GM18517 (cell line): Measurements from ENCODE around the gene VWA8.
"Not testable (repeated sequence)": the region's sequence is repeated elsewhere in the genome, so short reads cannot be mapped to it uniquely, and the experiment has no call there.

Source experiments
- ATAC-seq: cut with Tn5 transposase; IDR thresholded peaks from one replicate; pipeline ENCODE4 v1.9.1; 2021; ENCODE audit warnings: mild to moderate bottlenecking, moderate library complexity; ENCODE audit not compliant: unreplicated experiment

VWA8 gene

DNA sequence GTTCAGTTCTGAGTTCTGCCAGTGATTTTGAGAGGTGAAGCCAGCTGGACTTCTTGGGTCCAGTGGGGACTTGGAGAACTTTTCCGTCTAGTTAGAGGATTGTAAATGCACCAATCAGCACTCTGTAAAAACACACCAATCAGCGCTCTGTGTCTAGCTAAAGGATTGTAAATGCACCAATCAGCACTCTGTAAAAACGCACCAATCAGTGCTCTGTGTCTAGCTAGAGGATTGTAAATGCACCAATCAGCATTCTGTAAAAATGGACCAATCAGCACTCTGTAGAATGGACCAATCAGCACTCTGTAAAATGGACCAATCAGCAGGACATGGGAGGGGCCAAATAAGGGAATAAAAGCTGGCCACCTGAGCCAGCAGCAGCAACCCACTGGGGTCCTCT, 418.1 kb downstream of the VWA8 start:
- not testable (repeated sequence) for ATAC-seq

DNA sequence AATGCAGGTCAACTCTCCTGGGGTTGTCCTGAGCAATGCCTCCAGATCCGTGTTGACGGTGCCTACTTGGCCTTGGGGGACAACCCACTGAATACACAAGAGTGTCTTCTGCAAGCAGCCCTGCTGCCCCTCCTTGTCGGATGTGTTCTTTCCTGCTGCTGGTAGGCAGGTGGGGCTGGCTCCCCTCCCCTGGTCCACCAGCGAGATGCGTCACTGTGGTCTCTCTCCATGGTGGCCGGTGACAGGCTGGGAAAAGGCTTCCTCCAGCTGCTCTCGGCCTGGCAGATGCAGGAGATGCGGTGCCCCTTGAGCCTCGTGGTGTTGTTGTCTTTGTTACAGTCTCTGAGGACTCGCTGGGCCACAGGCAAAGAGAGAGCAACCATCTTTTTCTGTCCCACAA, 418.6 kb downstream of the VWA8 start:
- ATAC-seq: no peak

GRCh38 chr13:41541142-41541938, 419.6 kb downstream of the VWA8 start:
- no peak for ATAC-seq

- not testable (repeated sequence) for ATAC-seq
Observed at GRCh38 chr13:41540240-41540639, 420.7 kb downstream of the VWA8 start.

- no peak for ATAC-seq
Observed at GRCh38 chr13:41533266-41534052, 427.4 kb downstream of the VWA8 start.

GRCh38 chr13:41528021-41528420, 432.9 kb downstream of the VWA8 start:
- no peak for ATAC-seq

GRCh38 chr13:41520660-41521630, 440.0 kb downstream of the VWA8 start:
- ATAC-seq: no peak

- ATAC-seq: no peak
Observed at GRCh38 chr13:41520016-41520659, 440.8 kb downstream of the VWA8 start.
